Stimulated activated effector memory CD8-positive, alpha-beta T cell treated with anti-CD3 and anti-CD28 coated beads, Interleukin-12 subunit alpha, Interleukin-12 subunit beta, amount 100 ng/mL, for 72 hours (primary cell): Measurements from ENCODE around the gene LRRC8E.
"Not testable (repeated sequence)": the region's sequence is repeated elsewhere in the genome, so short reads cannot be mapped to it uniquely, and the experiment has no call there.

ENCODE experiments used
- ATAC-seq: fragments of 150-1000 bp; cut with Tn5 transposase; 2 replicates; pipeline ENCODE4 v1.10.0; 2021
- DNase-seq, 2 donors: peaks; one replicate each; pipeline ENCODE4 v3.0.0; 2021 to 2022; ENCODE audit warnings: low spot score in 2 of 2
- H3K27ac Mint-ChIP-seq: one replicate; pipeline ENCODE4 v1.8.0; 2022; ENCODE audit warnings: mild to moderate bottlenecking, mixed read lengths
- H3K36me3 Mint-ChIP-seq: one replicate; pipeline ENCODE4 v1.8.0; 2022; ENCODE audit warnings: mild to moderate bottlenecking, mixed read lengths
- H3K4me1 Mint-ChIP-seq: one replicate; pipeline ENCODE4 v1.8.0; 2022; ENCODE audit warnings: mixed read lengths
- H3K4me3 Mint-ChIP-seq: one replicate; pipeline ENCODE4 v1.8.0; 2022; ENCODE audit warnings: mild to moderate bottlenecking, mixed read lengths
- H3K9me3 Mint-ChIP-seq: one replicate; pipeline ENCODE4 v1.8.0; 2022; ENCODE audit warnings: mixed read lengths

LRRC8E gene

GRCh38 chr19:7921967-7922835 lies 33.9 kb downstream of the LRRC8E start:
- H3K36me3 Mint-ChIP-seq: peaks cover 36% of the 10 kb centered on the region
- H3K4me3 Mint-ChIP-seq: peak overlapping the region; percentile 85
- no peaks in the 10 kb centered on the region for H3K9me3 Mint-ChIP-seq
- DNase-seq (no peak), ATAC-seq (no peak)
- peaks cover 48% of the 10 kb centered on the region for H3K4me1 Mint-ChIP-seq
- H3K27ac Mint-ChIP-seq: no peak overlapping the region

DNA sequence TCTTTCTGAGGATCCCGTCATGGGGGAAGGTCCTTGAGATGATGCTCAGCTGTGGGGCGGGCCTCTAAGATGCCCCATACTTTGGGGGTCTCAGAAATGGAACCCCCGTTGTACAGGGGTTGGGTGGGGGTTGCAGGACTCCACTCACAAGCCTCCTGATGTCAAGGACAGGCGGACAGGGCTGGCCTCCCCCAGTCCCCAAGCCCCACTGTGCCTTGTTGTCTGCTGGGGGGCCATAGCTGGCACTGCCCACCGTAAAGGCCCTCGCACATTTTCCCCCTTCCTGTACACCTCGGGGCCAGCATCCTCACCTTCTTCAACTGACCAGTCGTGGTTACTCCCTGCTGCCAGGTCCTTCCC lies 34.5 kb downstream of the LRRC8E start:
- Mint-ChIP-seq H3K27ac (peak overlapping the region; percentile 58), H3K9me3 (no peaks in the 10 kb centered on the region), H3K36me3 (peaks cover 36% of the 10 kb centered on the region), H3K4me1 (peaks cover 46% of the 10 kb centered on the region), H3K4me3 (no peak overlapping the region)
- ATAC-seq (no peak), DNase-seq (no peak)

- no peaks in the 10 kb centered on the region for H3K9me3 Mint-ChIP-seq
- peaks cover 36% of the 10 kb centered on the region for H3K36me3 Mint-ChIP-seq
- H3K27ac Mint-ChIP-seq: peak overlapping the region; percentile 63
- H3K4me3 Mint-ChIP-seq: peak overlapping the region; percentile 64
- ATAC-seq: no peak
- DNase-seq: no peak
- peaks cover 48% of the 10 kb centered on the region for H3K4me1 Mint-ChIP-seq
Observed at GRCh38 chr19:7923295-7924191, 35.2 kb downstream of the LRRC8E start.

- no peak for DNase-seq
- ATAC-seq: no peak
- Mint-ChIP-seq H3K4me1 (peaks cover 54% of the 10 kb centered on the region), H3K27ac (peak overlapping the region; percentile 63), H3K4me3 (peak overlapping the region; percentile 64), H3K9me3 (no peaks in the 10 kb centered on the region), H3K36me3 (peaks cover 42% of the 10 kb centered on the region)
Observed at GRCh38 chr19:7924241-7924640, 35.9 kb downstream of the LRRC8E start.

DNA sequence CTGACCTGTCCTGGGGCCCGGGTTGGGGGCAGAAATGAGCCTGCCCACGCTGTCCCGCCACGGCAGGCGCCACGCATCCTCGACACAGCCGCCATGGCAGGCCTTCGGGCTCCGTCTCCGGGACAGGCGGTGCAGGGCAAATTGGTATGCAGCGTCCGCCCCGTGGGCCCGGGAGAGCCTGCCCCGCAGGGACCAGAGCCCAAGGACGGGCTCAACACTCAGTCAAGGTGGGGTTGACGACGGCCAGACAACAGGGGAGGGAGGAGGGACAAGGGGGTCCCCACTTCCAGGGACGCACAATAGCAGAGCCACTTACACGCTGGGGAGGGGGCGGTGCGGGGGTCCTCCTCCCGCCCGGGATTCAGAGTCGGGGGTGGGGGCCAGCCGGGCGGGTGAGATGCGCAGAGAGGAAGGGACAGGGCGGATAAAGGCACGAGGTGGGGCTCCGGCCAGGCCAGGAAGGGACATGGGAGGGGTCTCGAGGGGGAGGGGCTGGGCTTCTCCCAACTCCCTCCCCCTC lies 36.4 kb downstream of the LRRC8E start:
- ATAC-seq: no peak
- peaks cover 54% of the 10 kb centered on the region for H3K4me1 Mint-ChIP-seq
- H3K27ac Mint-ChIP-seq: peak overlapping the region; percentile 67
- H3K36me3 Mint-ChIP-seq: peaks cover 46% of the 10 kb centered on the region
- peak overlapping the region; percentile 64 for H3K4me3 Mint-ChIP-seq
- DNase-seq: no peak
- no peaks in the 10 kb centered on the region for H3K9me3 Mint-ChIP-seq

DNA sequence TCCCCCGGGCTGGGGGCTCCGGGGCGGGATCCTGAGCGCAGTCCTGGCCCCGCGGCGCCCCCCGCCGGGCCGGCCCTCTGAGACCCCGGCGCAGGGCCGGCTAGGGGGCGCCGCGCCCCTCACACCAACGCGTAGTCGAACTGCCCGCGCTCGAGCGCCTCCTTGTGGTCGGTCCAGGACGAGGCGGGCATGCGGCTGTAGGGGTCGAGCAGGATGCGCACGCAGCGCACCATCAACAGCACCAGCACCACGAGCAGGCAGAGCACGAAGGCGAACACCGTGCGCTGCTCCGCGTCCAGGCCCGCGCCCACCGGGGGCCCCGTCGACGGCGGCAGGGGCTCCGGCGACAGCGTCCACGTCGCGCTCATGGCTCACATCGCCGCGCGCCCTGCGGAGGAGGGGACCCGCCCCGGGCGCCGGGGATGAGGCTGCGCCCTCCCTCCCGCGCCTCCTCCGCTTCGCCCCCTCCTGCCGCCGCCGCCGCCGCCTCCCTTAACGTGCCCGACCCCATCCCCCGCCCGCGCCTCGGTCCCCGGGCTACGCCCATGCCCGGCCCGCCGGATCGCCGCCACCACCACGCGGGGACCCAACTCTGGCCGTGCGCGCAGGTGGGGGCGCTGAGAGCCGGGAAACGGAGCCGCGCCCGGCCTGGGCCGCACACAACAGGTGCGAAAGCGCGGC lies 37.0 kb downstream of the LRRC8E start:
- H3K4me1 Mint-ChIP-seq: peaks cover 54% of the 10 kb centered on the region
- ATAC-seq (peak; percentile 65), DNase-seq (peak; percentile 74 to 90)
- H3K4me3 Mint-ChIP-seq: peak overlapping the region; percentile 64
- peak overlapping the region; percentile 67 for H3K27ac Mint-ChIP-seq
- H3K36me3 Mint-ChIP-seq: peaks cover 52% of the 10 kb centered on the region
- H3K9me3 Mint-ChIP-seq: no peaks in the 10 kb centered on the region

GRCh38 chr19:7926021-7926726 lies 37.9 kb downstream of the LRRC8E start, which contains the start of gene CTXN1:
Gene CTXN1 (minus strand): TSS chr19:7926135. CDS start chr19:7925538, 597 bp downstream.
- Mint-ChIP-seq H3K9me3 (no peaks in the 10 kb centered on the region), H3K4me3 (peak within 1 kb of the TSS; percentile 64), H3K4me1 (peaks cover 48% of the 10 kb centered on the region), H3K36me3 (peaks cover 54% of the 10 kb centered on the region), H3K27ac (peak within 1 kb of the TSS; percentile 67)
- ATAC-seq (peak; percentile 60), DNase-seq (peak; percentile 77 to 83)

DNA sequence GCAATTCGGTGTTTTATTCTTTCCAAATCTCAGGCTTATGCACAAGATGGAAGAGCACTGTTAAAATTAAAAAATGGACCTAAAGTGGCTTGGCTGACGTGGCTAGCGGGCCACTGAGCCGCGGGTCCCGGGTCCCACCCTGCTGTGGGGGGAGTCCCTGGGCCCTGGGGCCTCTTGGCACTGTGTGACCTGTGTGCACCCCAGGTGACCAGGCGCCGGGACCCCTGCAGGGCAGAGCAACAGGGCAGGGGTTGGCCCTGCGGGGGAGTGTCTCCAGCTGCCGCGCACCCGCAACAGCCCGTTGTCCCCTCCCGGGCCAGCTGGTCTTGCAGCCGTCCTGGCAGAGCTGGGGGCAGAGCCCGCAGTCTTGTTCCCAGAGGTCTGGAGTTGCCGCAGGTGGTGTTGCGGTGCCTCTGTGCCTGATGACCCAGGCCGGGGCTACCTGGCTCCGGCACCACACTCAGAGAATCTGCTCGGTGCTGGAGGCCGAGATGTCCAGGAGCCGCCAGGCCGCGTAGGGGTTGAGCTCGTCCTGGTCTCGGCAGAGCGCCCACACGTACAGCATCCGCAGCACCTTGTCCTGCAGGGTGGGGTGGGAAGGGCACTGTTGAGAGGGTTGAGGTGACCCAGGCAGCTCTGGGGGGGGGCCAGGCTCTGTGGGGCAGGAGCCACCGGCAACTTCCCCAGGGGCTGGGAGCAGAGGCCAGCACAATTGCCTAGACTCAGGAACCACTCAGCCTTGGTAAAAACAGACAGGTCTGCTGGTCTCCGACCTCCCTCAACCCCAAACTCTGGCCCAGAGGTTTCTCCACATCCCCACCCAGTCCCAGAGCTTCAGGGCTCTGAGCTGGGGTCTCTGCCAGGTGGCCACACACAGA lies 38.7 kb downstream of the LRRC8E start:
- peak overlapping the region; percentile 54 for H3K27ac Mint-ChIP-seq
- H3K4me1 Mint-ChIP-seq: peaks cover 40% of the 10 kb centered on the region
- peaks cover 51% of the 10 kb centered on the region for H3K36me3 Mint-ChIP-seq

GRCh38 chr19:7927605-7928333 lies 39.5 kb downstream of the LRRC8E start:
- Mint-ChIP-seq H3K4me1 (peaks cover 37% of the 10 kb centered on the region), H3K36me3 (peaks cover 51% of the 10 kb centered on the region), H3K4me3 (no peak overlapping the region), H3K9me3 (no peaks in the 10 kb centered on the region), H3K27ac (peak overlapping the region; percentile 84)
- no peak for ATAC-seq
- no peak for DNase-seq

More for the DNA sequence above, 38.7 kb downstream of the LRRC8E start:
- ATAC-seq: no peak
- Mint-ChIP-seq H3K9me3 (no peaks in the 10 kb centered on the region), H3K4me3 (peak overlapping the region; percentile 56)
- DNase-seq: no peak

- Mint-ChIP-seq H3K9me3 (no peaks in the 10 kb centered on the region), H3K27ac (peak overlapping the region; percentile 84), H3K36me3 (peaks cover 46% of the 10 kb centered on the region), H3K4me3 (no peak overlapping the region), H3K4me1 (peaks cover 37% of the 10 kb centered on the region)
- DNase-seq: no peak
- ATAC-seq: no peak
Observed at GRCh38 chr19:7928334-7928706, 40.0 kb downstream of the LRRC8E start.

DNA sequence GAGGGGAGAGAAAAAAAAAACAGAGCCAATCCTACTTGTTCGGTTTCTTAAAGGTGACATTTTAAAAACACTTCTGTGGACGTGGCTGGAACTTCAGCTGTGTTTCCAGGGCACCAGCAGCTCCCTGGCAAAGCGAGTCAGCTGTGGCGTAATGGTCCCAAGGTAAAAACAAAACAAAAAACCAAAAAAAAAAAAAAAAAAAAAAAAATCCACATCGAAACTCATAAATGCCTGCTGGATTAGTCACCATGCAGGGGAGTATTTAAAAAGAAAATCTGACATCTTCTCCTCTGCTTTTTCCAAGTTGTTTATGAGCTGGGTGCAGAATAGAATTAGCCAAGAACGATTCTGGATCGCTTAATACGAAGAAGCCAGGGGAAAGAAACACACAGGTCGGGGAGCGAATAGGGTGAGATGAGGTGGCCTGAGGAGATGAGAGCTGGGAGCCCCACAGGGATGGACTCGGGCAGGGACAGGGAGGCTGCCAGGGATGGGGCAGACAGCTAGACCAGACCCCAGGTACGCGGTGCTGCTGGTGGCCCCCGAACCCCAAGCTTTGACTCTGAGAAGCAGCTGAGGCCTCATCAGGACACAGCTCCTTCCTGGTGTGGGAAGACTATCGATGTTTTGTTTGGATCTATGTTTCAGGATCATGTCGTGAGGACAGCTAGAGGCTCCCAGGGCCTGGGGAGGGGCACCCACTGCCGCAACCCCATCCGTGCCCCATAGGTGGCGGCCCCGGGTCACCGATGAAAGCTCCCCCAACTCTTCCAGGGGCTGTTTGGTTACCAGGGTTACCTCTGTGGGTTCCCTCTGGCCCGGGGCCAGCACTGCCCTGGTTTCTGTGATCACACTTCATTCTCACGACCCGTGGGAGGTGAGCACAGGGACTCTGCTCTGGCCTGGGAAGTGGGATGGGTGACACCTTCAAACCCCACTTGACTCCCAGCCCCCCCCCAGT lies 40.7 kb downstream of the LRRC8E start:
- Mint-ChIP-seq H3K9me3 (no peaks in the 10 kb centered on the region), H3K27ac (peak overlapping the region; percentile 84), H3K36me3 (peaks cover 52% of the 10 kb centered on the region), H3K4me3 (no peak overlapping the region), H3K4me1 (peaks cover 37% of the 10 kb centered on the region)
- DNase-seq (peak; percentile 54 to 84), ATAC-seq (peak; percentile 56)

- peak overlapping the region; percentile 84 for H3K27ac Mint-ChIP-seq
- H3K4me3 Mint-ChIP-seq, H3K9me3 Mint-ChIP-seq, DNase-seq, ATAC-seq: not testable (repeated sequence)
- H3K36me3 Mint-ChIP-seq: peaks cover 60% of the 10 kb centered on the region
- peaks cover 29% of the 10 kb centered on the region for H3K4me1 Mint-ChIP-seq
Observed at GRCh38 chr19:7930030-7930429, 41.7 kb downstream of the LRRC8E start.
